ENCODE measurements around the gene DNAJB5.

DNA sequence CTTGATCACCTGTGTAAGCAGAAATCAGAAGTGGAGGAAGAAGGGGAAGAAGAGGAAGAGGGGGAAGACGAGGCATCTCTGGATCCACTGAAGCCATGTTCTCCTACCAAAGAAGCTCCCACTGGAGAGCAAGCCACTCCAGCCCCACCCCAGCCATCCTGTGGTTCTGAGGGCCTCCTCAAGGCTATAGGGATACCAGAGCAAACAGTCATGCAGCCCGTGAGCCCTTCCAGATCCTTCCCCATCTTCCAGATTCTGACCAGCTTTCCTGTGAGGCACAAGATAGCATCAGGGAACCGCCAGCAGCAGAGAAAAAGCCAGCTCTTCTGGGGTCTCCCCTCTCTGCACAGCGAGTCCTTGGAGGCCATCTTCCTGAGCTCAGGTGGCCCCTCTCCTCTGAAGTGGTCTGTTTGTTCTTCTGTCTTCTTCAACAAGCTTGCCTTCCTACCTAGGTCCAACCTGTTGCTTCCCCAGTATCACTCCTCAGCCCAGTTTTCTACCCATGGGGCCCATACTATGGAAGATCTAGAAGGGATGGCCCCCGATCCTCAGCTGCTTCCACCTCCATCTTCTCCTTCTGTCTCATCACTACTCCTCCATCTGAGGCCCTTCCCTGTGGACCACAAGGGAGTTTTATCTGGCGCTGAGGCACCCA is 53.5 kb downstream of the DNAJB5 start:
- TF ChIP-seq POLR2A (IDR thresholded peaks at IDR 0.05; ENCODE audit: low read depth, low read length): no peak
- TF ChIP-seq POLR2AphosphoS5 (IDR thresholded peaks at IDR 0.05; ENCODE audit: low read depth, low read length): no peak
- no peak for TF ChIP-seq TAF1 (IDR thresholded peaks at IDR 0.05; ENCODE audit: low read depth, low read length)

Data from GM12891 (cell line).